Thoracic aorta (tissue), 2 donors: ENCODE results near the gene RAB7A. TPM values are rescaled to one million over a fixed set of nuclear protein-coding genes. Genes with fewer than 3 reads are reported as not detected.

Experiments
- ATAC-seq: fragments of 150-250 bp; one replicate; pipeline ENCODE4 v1.8.0; 2017; ENCODE audit warnings: low read depth; ENCODE audit not compliant: insufficient number of reproducible peaks, low FRiP score
- DNase-seq: peaks from one replicate; pipeline ENCODE4 v3.0.0-alpha.2; 2020; ENCODE audit warnings: low spot score
- H3K27ac ChIP-seq, 2 donors: fragments of 200-600 bp; sonication (generic); 1 replicate in 1 of 2; 2 replicates in 1 of 2; pipeline ENCODE4 v1.5.1; 2016; ENCODE audit warnings: mild to moderate bottlenecking in 2 of 2, moderate library complexity in 2 of 2
- H3K27me3 ChIP-seq: fragments of 200-600 bp; sonication (generic); replicated peaks from 2 replicates; pipeline ENCODE4 v1.6.0; 2016; ENCODE audit warnings: mild to moderate bottlenecking; ENCODE audit not compliant: insufficient read depth
- H3K36me3 ChIP-seq: fragments of 200-600 bp; sonication (generic); one replicate; pipeline ENCODE4 v1.5.1; 2016
- H3K4me1 ChIP-seq, 2 donors: fragments of 200-600 bp; sonication (generic); 1 replicate in 1 of 2; 2 replicates in 1 of 2; pipeline versions ENCODE4 v1.5.1 to v1.6.0; 2016; ENCODE audit warnings: low read depth in 2 of 2, mild to moderate bottlenecking in 1 of 2; ENCODE audit not compliant: control insufficient read depth in 1 of 2
- H3K4me3 ChIP-seq: fragments of 200-600 bp; sonication (generic); 2 replicates; pipeline ENCODE4 v1.5.1; 2016; ENCODE audit warnings: mild to moderate bottlenecking
- H3K9me3 ChIP-seq: fragments of 200-600 bp; sonication (generic); 2 replicates; pipeline ENCODE4 v1.5.1; 2016
- CTCF ChIP-seq: fragments of 200-600 bp; sonication (generic); IDR thresholded peaks from one replicate; pipeline ENCODE4 v1.5.1; 2019; ENCODE audit warnings: antibody characterized with exemption
- total RNA-seq, 2 donors: library from RNA; depleted of rRNA; stranded (reverse); fragments of >200 nt; gene quantifications; one replicate each; pipeline versions ENCODE4 v1.1.0 to v1.2.3, GENCODE V29; 2016

Gene RAB7A
- total RNA-seq, 2 donors from 2014 or later = 73.1 to 108 TPM

GRCh38 chr3:128835096-128835495 lies 109.1 kb downstream of the RAB7A start:
- TF ChIP-seq CTCF = no peak
- H3K4me1 ChIP-seq = no peaks in the 10 kb centered on the region
- no peaks in the 10 kb centered on the region for H3K9me3 ChIP-seq
- H3K36me3 ChIP-seq = no peaks in the 10 kb centered on the region
- no peaks in the 10 kb centered on the region for H3K27me3 ChIP-seq
- H3K27ac ChIP-seq = no peak overlapping the region
- no peak for DNase-seq
- no peak for ATAC-seq
- no peak overlapping the region for H3K4me3 ChIP-seq

- Histone ChIP-seq H3K4me1 (peaks cover 9 to 13% of the 10 kb centered on the region in 2 donors), H3K27me3 (no peaks in the 10 kb centered on the region), H3K4me3 (no peak overlapping the region), H3K36me3 (no peaks in the 10 kb centered on the region), H3K9me3 (no peaks in the 10 kb centered on the region), H3K27ac (no peak overlapping the region)
- ATAC-seq = no peak
- TF ChIP-seq CTCF = no peak
- DNase-seq = no peak
Observed at GRCh38 chr3:128841926-128842920, 116.2 kb downstream of the RAB7A start.

GRCh38 chr3:128844502-128844901 lies 118.5 kb downstream of the RAB7A start:
- no peak for TF ChIP-seq CTCF
- ATAC-seq = no peak

GRCh38 chr3:128845119-128845777 lies 119.3 kb downstream of the RAB7A start:
- Histone ChIP-seq H3K36me3 (no peaks in the 10 kb centered on the region), H3K4me1 (peaks cover 9 to 13% of the 10 kb centered on the region in 2 donors), H3K9me3 (no peaks in the 10 kb centered on the region), H3K27ac (no peak overlapping the region), H3K4me3 (peak overlapping the region; percentile 81), H3K27me3 (no peaks in the 10 kb centered on the region)
- ATAC-seq = no peak
- DNase-seq = no peak
- TF ChIP-seq CTCF = no peak

More at GRCh38 chr3:128844502-128844901, 118.5 kb downstream of the RAB7A start:
- Histone ChIP-seq H3K27me3 (no peaks in the 10 kb centered on the region), H3K36me3 (no peaks in the 10 kb centered on the region), H3K4me1 (peaks cover 9 to 13% of the 10 kb centered on the region in 2 donors), H3K27ac (no peak overlapping the region), H3K4me3 (no peak overlapping the region), H3K9me3 (no peaks in the 10 kb centered on the region)
- DNase-seq = no peak
